Measurements from ENCODE around the gene SEC14L5. TPM values are rescaled to one million over a fixed set of nuclear protein-coding genes. Genes with fewer than 3 reads are reported as not detected.
"Not testable (repeated sequence)": the region's sequence is repeated elsewhere in the genome, so short reads cannot be mapped to it uniquely, and the experiment has no call there.

The SEC14L5 gene
- total RNA-seq, 1 donor from 2014 or later: not detected

GRCh38 chr16:5033256-5034166, 75.4 kb downstream of the SEC14L5 start, which contains the start of gene NAGPA:
Gene NAGPA (minus strand): TSS chr16:5033935. CDS start chr16:5033914, 21 bp downstream.
- intact Hi-C loops (cut with micrococcal nuclease): loop anchor here (2.0 to 5.0 kb wide), 2 partner anchors 37 to 186 kb away; partner anchors contain the start of genes ALG1, GLYR1 and UBN1

- intact Hi-C loops (cut with micrococcal nuclease): loop anchor here (5.0 kb wide), 1 partner anchor 187 kb away; the partner anchor contains the start of genes GLYR1 and UBN1
Measured at GRCh38 chr16:5034167-5034523, 76.0 kb downstream of the SEC14L5 start.

GRCh38 chr16:5035909-5036227, 77.7 kb downstream of the SEC14L5 start:
- intact Hi-C loops (cut with micrococcal nuclease): no loop called here

- intact Hi-C loops (cut with micrococcal nuclease): no loop called here
Measured at GRCh38 chr16:5036228-5037156, 78.4 kb downstream of the SEC14L5 start.

GRCh38 chr16:5040451-5040850, 82.3 kb downstream of the SEC14L5 start:
- intact Hi-C loops (cut with micrococcal nuclease): no loop called here

- intact Hi-C loops (cut with micrococcal nuclease): no loop called here
Measured at GRCh38 chr16:5041600-5042133, 83.5 kb downstream of the SEC14L5 start.

- intact Hi-C loops (cut with micrococcal nuclease): no loop called here
Measured at GRCh38 chr16:5042574-5043171, 84.5 kb downstream of the SEC14L5 start.

GRCh38 chr16:5044011-5044540, 85.9 kb downstream of the SEC14L5 start:
- intact Hi-C loops (cut with micrococcal nuclease): no loop called here

GRCh38 chr16:5044581-5044980, 86.5 kb downstream of the SEC14L5 start:
- intact Hi-C loops (cut with micrococcal nuclease): not testable (repeated sequence)

- intact Hi-C loops (cut with micrococcal nuclease): no loop called here
Measured at GRCh38 chr16:5045499-5046115, 87.5 kb downstream of the SEC14L5 start.

- intact Hi-C loops (cut with micrococcal nuclease): no loop called here
Measured at GRCh38 chr16:5046914-5047313, 88.8 kb downstream of the SEC14L5 start.

- intact Hi-C loops (cut with micrococcal nuclease): loop anchor here (5.0 kb wide), 1 partner anchor 37 kb away; no protein-coding TSS in a partner anchor
Measured at GRCh38 chr16:5054876-5055865, 97.0 kb downstream of the SEC14L5 start.

GRCh38 chr16:5056352-5056751, 98.2 kb downstream of the SEC14L5 start:
- intact Hi-C loops (cut with micrococcal nuclease): loop anchor here (5.0 kb wide), 1 partner anchor 36 kb away; no protein-coding TSS in a partner anchor

GRCh38 chr16:5058476-5058875, 100.3 kb downstream of the SEC14L5 start:
- intact Hi-C loops (cut with micrococcal nuclease): loop anchor here (5.0 kb wide), 1 partner anchor 34 kb away; no protein-coding TSS in a partner anchor

GRCh38 chr16:5059386-5060072, 101.4 kb downstream of the SEC14L5 start:
- intact Hi-C loops (cut with micrococcal nuclease): loop anchor here (5.0 kb wide), 1 partner anchor 33 kb away; no protein-coding TSS in a partner anchor

GRCh38 chr16:5060073-5060641, 102.0 kb downstream of the SEC14L5 start:
- intact Hi-C loops (cut with micrococcal nuclease): no loop called here

GRCh38 chr16:5062051-5062450, 103.9 kb downstream of the SEC14L5 start:
- intact Hi-C loops (cut with micrococcal nuclease): no loop called here
